Trophoblast cell (in vitro differentiated cells and primary cell): ENCODE measurements around the gene SCAMP2.

Experiments used
- DNase-seq, 2 donors: peaks; one replicate each; pipeline ENCODE4 v3.0.0-alpha.2; 2016
- H2AFZ ChIP-seq: 2 replicates; pipeline ENCODE4 v1.6.1; 2013; ENCODE audit warnings: low read length, moderate library complexity, mild to moderate bottlenecking; ENCODE audit not compliant: insufficient read depth, poor library complexity
- H2AK5ac ChIP-seq: 2 replicates; pipeline ENCODE4 v1.6.1; 2013; ENCODE audit warnings: mild to moderate bottlenecking, low read length
- H2BK120ac ChIP-seq: 2 replicates; pipeline ENCODE4 v1.6.1; 2013; ENCODE audit warnings: low read length, mild to moderate bottlenecking, moderate library complexity; ENCODE audit not compliant: insufficient read depth, poor library complexity
- H2BK12ac ChIP-seq: 2 replicates; pipeline ENCODE4 v1.6.1; 2013; ENCODE audit warnings: mild to moderate bottlenecking, low read length, moderate library complexity
- H2BK5ac ChIP-seq: 2 replicates; pipeline ENCODE4 v1.6.1; 2013; ENCODE audit warnings: low read length, low read depth, moderate library complexity, mild to moderate bottlenecking; ENCODE audit not compliant: poor library complexity
- H3K14ac ChIP-seq: 2 replicates; pipeline ENCODE4 v1.6.1; 2013; ENCODE audit warnings: mild to moderate bottlenecking, low read length
- H3K18ac ChIP-seq: 2 replicates; pipeline ENCODE4 v1.6.1; 2013; ENCODE audit warnings: mild to moderate bottlenecking, low read length
- H3K23ac ChIP-seq: 2 replicates; pipeline ENCODE4 v1.6.1; 2013; ENCODE audit warnings: low read length
- H3K27ac ChIP-seq: 2 replicates; pipeline ENCODE4 v1.5.1; 2013; ENCODE audit warnings: low read depth, mild to moderate bottlenecking, inconsistent platforms, low read length, moderate library complexity
- H3K27me3 ChIP-seq: 2 replicates; pipeline ENCODE4 v1.6.1; 2013; ENCODE audit warnings: inconsistent platforms, mild to moderate bottlenecking, low read length, moderate library complexity; ENCODE audit not compliant: insufficient read depth
- H3K36me3 ChIP-seq, 2 experiments: 1 replicate in 1 of 2; 2 replicates in 1 of 2; pipeline ENCODE4 v1.6.1; 2013; ENCODE audit warnings: low read length in 2 of 2, mild to moderate bottlenecking in 2 of 2, moderate library complexity in 1 of 2; ENCODE audit not compliant: insufficient read depth in 2 of 2, control insufficient read depth in 1 of 2
- H3K4ac ChIP-seq: 2 replicates; pipeline ENCODE4 v1.6.1; 2013; ENCODE audit warnings: low read depth, mild to moderate bottlenecking, low read length, moderate library complexity
- H3K4me1 ChIP-seq, 2 experiments: 1 replicate in 1 of 2; 2 replicates in 1 of 2; pipeline ENCODE4 v1.6.1; 2013; ENCODE audit warnings: low read length in 2 of 2, mild to moderate bottlenecking in 2 of 2, moderate library complexity in 1 of 2; ENCODE audit not compliant: insufficient read depth in 2 of 2, control insufficient read depth in 1 of 2
- H3K4me2 ChIP-seq: 2 replicates; pipeline ENCODE4 v1.6.1; 2013; ENCODE audit warnings: inconsistent platforms, mild to moderate bottlenecking, low read length, moderate library complexity
- H3K4me3 ChIP-seq: 2 replicates; pipeline ENCODE4 v1.5.1; 2013; ENCODE audit warnings: mild to moderate bottlenecking, low read depth, low read length, inconsistent platforms
- H3K79me1 ChIP-seq: one replicate; pipeline ENCODE4 v1.6.1; 2013; ENCODE audit warnings: low read length
- H3K79me2 ChIP-seq: 2 replicates; pipeline ENCODE4 v1.6.1; 2013; ENCODE audit warnings: low read length, mild to moderate bottlenecking; ENCODE audit not compliant: control insufficient read depth, insufficient read depth, poor library complexity
- H3K9ac ChIP-seq: 2 replicates; pipeline ENCODE4 v1.6.1; 2013; ENCODE audit warnings: mild to moderate bottlenecking, low read length
- H3K9me3 ChIP-seq: 2 replicates; pipeline ENCODE4 v1.6.1; 2013; ENCODE audit warnings: low read depth, mild to moderate bottlenecking, control low read depth, inconsistent platforms, low read length; ENCODE audit not compliant: insufficient read depth
- H4K12ac ChIP-seq: 2 replicates; pipeline ENCODE4 v1.6.1; 2013; ENCODE audit warnings: low read depth, mild to moderate bottlenecking, low read length, moderate library complexity
- H4K8ac ChIP-seq: 2 replicates; pipeline ENCODE4 v1.6.1; 2013; ENCODE audit warnings: low read depth, mild to moderate bottlenecking, low read length, moderate library complexity
- H4K91ac ChIP-seq: one replicate; pipeline ENCODE4 v1.6.1; 2013; ENCODE audit warnings: low read depth, mild to moderate bottlenecking, low read length, moderate library complexity
- WGBS: extraction: QIAGEN DNeasy Blood & Tissue Kit; methylation state at CpG from one replicate; pipeline ENCODE4 v1.1.7; 2013; ENCODE audit warnings: missing lambda C conversion rate; ENCODE audit not compliant: insufficient read length, insufficient coverage; ENCODE audit errors: extremely low coverage; 5-methylcytosine and 5-hydroxymethylcytosine counted together

SCAMP2 gene

GRCh38 chr15:74850393-74850792 is 22.8 kb downstream of the SCAMP2 start:
- no peak overlapping the region for H3K18ac ChIP-seq
- WGBS = no CpG with 5 or more reads among the region's 4 CpGs

GRCh38 chr15:74847432-74847831 is 25.7 kb downstream of the SCAMP2 start:
- DNase-seq = no peak
- H3K79me2 ChIP-seq = peaks cover 3% of the 10 kb centered on the region
- H4K8ac ChIP-seq = no peak overlapping the region
- WGBS = no CpG with 5 or more reads among the region's 3 CpGs
- H3K4ac ChIP-seq = no peak overlapping the region
- H4K12ac ChIP-seq = no peak overlapping the region
- no peak overlapping the region for H2BK120ac ChIP-seq
- no peak overlapping the region for H3K9ac ChIP-seq
- no peak overlapping the region for H2BK5ac ChIP-seq
- no peak overlapping the region for H3K27ac ChIP-seq
- peak overlapping the region; percentile 32 for H3K4me3 ChIP-seq
- H3K23ac ChIP-seq = no peak overlapping the region
- no peak overlapping the region for H3K14ac ChIP-seq
- H3K18ac ChIP-seq = no peak overlapping the region
- no peaks in the 10 kb centered on the region for H3K9me3 ChIP-seq
- no peaks in the 10 kb centered on the region for H3K27me3 ChIP-seq
- H3K79me1 ChIP-seq = peaks cover 6% of the 10 kb centered on the region
- no peak overlapping the region for H3K4me2 ChIP-seq
- H4K91ac ChIP-seq = no peak overlapping the region
- no peak overlapping the region for H2BK12ac ChIP-seq
- H2AFZ ChIP-seq = no peak overlapping the region
- peaks cover 54% of the 10 kb centered on the region in 2 experiments for H3K36me3 ChIP-seq
- peaks cover 7 to 13% of the 10 kb centered on the region in 2 experiments for H3K4me1 ChIP-seq
- no peak overlapping the region for H2AK5ac ChIP-seq

More at GRCh38 chr15:74850393-74850792, 22.8 kb downstream of the SCAMP2 start:
- Histone ChIP-seq H2BK5ac (no peak overlapping the region), H2BK12ac (no peak overlapping the region), H3K4me3 (no peak overlapping the region), H3K36me3 (peaks cover 66 to 67% of the 10 kb centered on the region in 2 experiments), H3K14ac (no peak overlapping the region), H3K79me2 (no peaks in the 10 kb centered on the region), H3K27me3 (no peaks in the 10 kb centered on the region), H2AFZ (no peak overlapping the region), H3K4me1 (peaks cover 0 to 7% of the 10 kb centered on the region in 2 experiments), H3K27ac (no peak overlapping the region), H3K4me2 (no peak overlapping the region), H4K12ac (no peak overlapping the region), H3K4ac (no peak overlapping the region), H3K9ac (no peak overlapping the region), H3K23ac (no peak overlapping the region), H3K9me3 (no peaks in the 10 kb centered on the region), H3K79me1 (no peaks in the 10 kb centered on the region), H4K8ac (no peak overlapping the region), H4K91ac (no peak overlapping the region), H2AK5ac (no peak overlapping the region), H2BK120ac (no peak overlapping the region)
- DNase-seq = no peak

GRCh38 chr15:74845581-74845980 is 27.6 kb downstream of the SCAMP2 start:
- no peak overlapping the region for H2AK5ac ChIP-seq
- H3K36me3 ChIP-seq = peaks cover 37 to 41% of the 10 kb centered on the region in 2 experiments
- H3K79me2 ChIP-seq = peaks cover 3% of the 10 kb centered on the region
- H2BK120ac ChIP-seq = no peak overlapping the region
- H3K79me1 ChIP-seq = peaks cover 6% of the 10 kb centered on the region
- H4K8ac ChIP-seq = no peak overlapping the region
- WGBS = no CpG with 5 or more reads among the region's 4 CpGs
- H3K4me1 ChIP-seq = peaks cover 11 to 12% of the 10 kb centered on the region in 2 experiments
- no peak overlapping the region for H3K14ac ChIP-seq
- no peak overlapping the region for H2BK5ac ChIP-seq
- H2BK12ac ChIP-seq = no peak overlapping the region
- H4K12ac ChIP-seq = no peak overlapping the region
- no peak overlapping the region for H3K18ac ChIP-seq
- no peak overlapping the region for H3K9ac ChIP-seq
- DNase-seq = no peak
- H3K4me3 ChIP-seq = no peak overlapping the region
- H3K27ac ChIP-seq = no peak overlapping the region
- no peak overlapping the region for H3K4ac ChIP-seq
- H3K23ac ChIP-seq = no peak overlapping the region
- no peaks in the 10 kb centered on the region for H3K27me3 ChIP-seq
- no peak overlapping the region for H2AFZ ChIP-seq
- no peak overlapping the region for H3K4me2 ChIP-seq
- no peak overlapping the region for H4K91ac ChIP-seq
- H3K9me3 ChIP-seq = no peaks in the 10 kb centered on the region

- Histone ChIP-seq H2AFZ (no peak overlapping the region), H3K23ac (no peak overlapping the region), H2BK12ac (no peak overlapping the region), H3K18ac (no peak overlapping the region), H3K79me1 (peaks cover 6% of the 10 kb centered on the region), H3K4me2 (no peak overlapping the region), H3K14ac (no peak overlapping the region), H2AK5ac (no peak overlapping the region), H2BK5ac (no peak overlapping the region), H3K27me3 (no peaks in the 10 kb centered on the region), H3K36me3 (peaks cover 33 to 37% of the 10 kb centered on the region in 2 experiments), H3K4me3 (no peak overlapping the region), H3K4me1 (peaks cover 11 to 12% of the 10 kb centered on the region in 2 experiments), H3K4ac (no peak overlapping the region), H4K12ac (no peak overlapping the region), H2BK120ac (no peak overlapping the region), H4K91ac (no peak overlapping the region), H3K27ac (no peak overlapping the region), H3K9ac (no peak overlapping the region), H3K9me3 (no peaks in the 10 kb centered on the region), H4K8ac (no peak overlapping the region), H3K79me2 (peaks cover 3% of the 10 kb centered on the region)
- no CpG with 5 or more reads among the region's 5 CpGs for WGBS
- DNase-seq = no peak
Measured at GRCh38 chr15:74845208-74845568, 28.0 kb downstream of the SCAMP2 start.
